Right atrium auricular region (tissue), 2 donors: Measurements from ENCODE around the gene ABCA4. TPM values are rescaled to one million over a fixed set of nuclear protein-coding genes. Genes with fewer than 3 reads are reported as not detected.

Experiments
- DNase-seq: peaks from one replicate; pipeline ENCODE4 v3.0.0-alpha.2; 2019; ENCODE audit warnings: low spot score
- H3K27ac ChIP-seq, 2 donors: fragments of 200-600 bp; sonication (generic); 1 replicate in 1 of 2; 2 replicates in 1 of 2; pipeline ENCODE4 v1.5.1; 2016 to 2019
- H3K27me3 ChIP-seq, 2 donors: fragments of 200-600 bp; sonication (generic); one replicate each; pipeline versions ENCODE4 v1.5.1 to v1.6.0; 2017 to 2019
- H3K36me3 ChIP-seq: fragments of 200-600 bp; sonication (generic); one replicate; pipeline ENCODE4 v1.5.1; 2016
- H3K4me1 ChIP-seq, 2 donors: fragments of 200-600 bp; sonication (generic); one replicate each; pipeline versions ENCODE4 v1.5.1 to v1.6.0; 2017 to 2019
- H3K4me3 ChIP-seq, 2 donors: fragments of 200-600 bp; sonication (generic); 1 replicate in 1 of 2; 2 replicates in 1 of 2; pipeline ENCODE4 v1.5.1; 2017 to 2019; ENCODE audit warnings: mild to moderate bottlenecking in 1 of 2, moderate library complexity in 1 of 2
- H3K9me3 ChIP-seq, 2 donors: fragments of 200-600 bp; sonication (generic); one replicate each; pipeline ENCODE4 v1.5.1; 2019
- CTCF ChIP-seq, 2 donors: fragments of 200-600 bp; sonication (generic); IDR thresholded peaks; one replicate each; pipeline ENCODE4 v1.5.1; 2019; ENCODE audit warnings: antibody characterized with exemption in 2 of 2
- total RNA-seq, 2 donors: library from RNA; depleted of rRNA; stranded (reverse); fragments of >200 nt; gene quantifications; one replicate each; pipeline ENCODE4 v1.1.0, GENCODE V29; 2016

Gene ABCA4
- total RNA-seq, 2 donors from 2014 or later = 0.51 TPM; not detected in 1

DNA sequence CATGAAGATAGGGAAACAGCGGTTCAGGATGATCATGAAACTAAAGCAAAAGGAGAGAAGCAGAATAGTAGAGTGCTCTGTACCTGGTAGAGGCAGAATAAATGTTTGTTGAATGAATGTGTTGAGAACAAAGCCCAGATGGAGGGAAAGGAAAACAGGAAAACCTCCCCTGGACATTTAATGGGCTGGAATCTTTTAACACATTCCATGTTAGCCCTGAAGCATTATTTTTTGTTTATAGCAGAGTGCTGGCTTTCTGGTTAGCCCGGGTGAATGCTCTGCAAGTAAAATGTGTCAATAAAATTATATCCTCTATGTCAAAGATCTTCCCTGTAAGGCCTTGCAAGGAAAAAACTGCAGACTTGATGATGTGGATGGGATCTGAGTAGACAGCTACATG, 60.2 kb downstream of the ABCA4 start:
- H3K27me3 ChIP-seq = no peaks in the 10 kb centered on the region
- TF ChIP-seq CTCF (IDR thresholded peaks at IDR 0.05) = no peak
- no peaks in the 10 kb centered on the region for H3K36me3 ChIP-seq
- H3K4me3 ChIP-seq = no peak overlapping the region
- H3K9me3 ChIP-seq = no peaks in the 10 kb centered on the region
- no peak for DNase-seq
- H3K4me1 ChIP-seq = peaks cover 0 to 41% of the 10 kb centered on the region in 2 donors
- peak overlapping the region in 1 of 2 donors; percentile 35 for H3K27ac ChIP-seq

DNA sequence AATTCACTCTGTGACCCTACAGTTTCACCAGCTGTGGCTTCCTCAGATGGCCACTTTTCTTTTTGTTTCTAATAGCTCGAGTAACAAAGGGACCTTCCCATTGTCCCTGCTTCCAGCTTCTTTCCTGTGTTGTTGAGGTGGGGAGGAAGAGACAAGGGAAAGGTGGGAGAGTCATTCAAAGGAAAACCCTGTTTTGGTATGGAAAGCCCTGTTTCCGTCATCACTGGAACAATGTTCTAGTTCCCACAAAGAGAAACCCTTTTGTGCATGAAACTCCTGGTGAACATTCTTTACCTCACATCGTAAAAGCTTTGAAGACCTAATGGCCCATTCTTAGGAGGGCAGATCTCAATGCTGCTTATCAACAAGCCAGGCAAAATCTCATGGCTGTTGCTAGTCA, 62.2 kb downstream of the ABCA4 start:
- DNase-seq = no peak
- Histone ChIP-seq H3K4me3 (no peak overlapping the region), H3K9me3 (no peaks in the 10 kb centered on the region), H3K36me3 (no peaks in the 10 kb centered on the region), H3K27me3 (no peaks in the 10 kb centered on the region), H3K27ac (peak overlapping the region in 1 of 2 donors; percentile 15), H3K4me1 (peaks cover 0 to 30% of the 10 kb centered on the region in 2 donors)
- TF ChIP-seq CTCF (IDR thresholded peaks at IDR 0.05) = no peak

GRCh38 chr1:94056996-94057395, 64.0 kb downstream of the ABCA4 start:
- H3K27ac ChIP-seq = no peak overlapping the region
- no peak overlapping the region for H3K4me3 ChIP-seq
- no peak for TF ChIP-seq CTCF (IDR thresholded peaks at IDR 0.05)
- H3K4me1 ChIP-seq = peaks cover 0 to 19% of the 10 kb centered on the region in 2 donors
- no peaks in the 10 kb centered on the region for H3K36me3 ChIP-seq
- DNase-seq = no peak
- H3K9me3 ChIP-seq = no peaks in the 10 kb centered on the region
- no peaks in the 10 kb centered on the region for H3K27me3 ChIP-seq

- no peak overlapping the region for H3K4me3 ChIP-seq
- H3K9me3 ChIP-seq = no peaks in the 10 kb centered on the region
- peaks cover 0 to 10% of the 10 kb centered on the region in 2 donors for H3K4me1 ChIP-seq
- no peak overlapping the region for H3K27ac ChIP-seq
- no peak for TF ChIP-seq CTCF (IDR thresholded peaks at IDR 0.05)
- no peaks in the 10 kb centered on the region for H3K27me3 ChIP-seq
- no peaks in the 10 kb centered on the region for H3K36me3 ChIP-seq
- no peak for DNase-seq
These were observed 64.8 kb downstream of the ABCA4 start for GRCh38 chr1:94056171-94056570.

GRCh38 chr1:94055459-94056122, 65.4 kb downstream of the ABCA4 start:
- peaks cover 0 to 8% of the 10 kb centered on the region in 2 donors for H3K4me1 ChIP-seq
- H3K27ac ChIP-seq = no peak overlapping the region
- H3K27me3 ChIP-seq = no peaks in the 10 kb centered on the region
- DNase-seq = no peak
- no peaks in the 10 kb centered on the region for H3K9me3 ChIP-seq
- TF ChIP-seq CTCF (IDR thresholded peaks at IDR 0.05) = no peak
- no peaks in the 10 kb centered on the region for H3K36me3 ChIP-seq
- H3K4me3 ChIP-seq = no peak overlapping the region

DNA sequence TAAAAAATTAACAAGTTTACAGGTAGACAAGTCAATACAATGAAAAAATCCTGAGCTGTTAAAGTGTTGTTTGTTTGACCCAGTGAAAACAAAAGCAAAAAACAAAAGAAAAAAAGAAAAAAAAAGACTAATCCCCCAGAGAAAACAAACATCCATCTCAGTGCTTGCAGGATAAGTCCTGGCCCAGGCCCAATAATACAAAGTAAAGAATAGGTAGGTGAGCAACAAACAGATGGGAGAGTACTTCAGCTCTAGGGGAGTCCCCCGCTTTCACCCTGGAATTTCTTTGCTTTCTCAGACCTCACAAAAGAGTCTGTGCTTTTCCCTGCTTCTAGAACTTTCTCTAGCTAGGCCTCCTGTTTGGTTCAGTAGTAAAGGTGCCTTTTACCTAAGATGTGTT, 70.3 kb downstream of the ABCA4 start:
- H3K27ac ChIP-seq = peak overlapping the region; percentile 68 to 75
- no peaks in the 10 kb centered on the region for H3K36me3 ChIP-seq
- H3K4me3 ChIP-seq = no peak overlapping the region
- no peaks in the 10 kb centered on the region for H3K9me3 ChIP-seq
- H3K4me1 ChIP-seq = peaks cover 0 to 39% of the 10 kb centered on the region in 2 donors
- H3K27me3 ChIP-seq = no peaks in the 10 kb centered on the region
- DNase-seq = no peak
- TF ChIP-seq CTCF (IDR thresholded peaks at IDR 0.05) = no peak
